Fibroblast of lung (primary cell): Measurements from ENCODE around the gene ZNF324. TPM values are rescaled to one million over a fixed set of nuclear protein-coding genes. Genes with fewer than 3 reads are reported as not detected.

Experiments used
- DNase-seq, 2 donors: peaks; one replicate each; pipeline versions ENCODE4 v3.0.0 to v3.0.0-alpha.2; 2010; ENCODE audit warnings: low read depth in 2 of 2
- H2AFZ ChIP-seq: 2 replicates; pipeline ENCODE4 v1.5.1; 2012; ENCODE audit warnings: low read length, control low read depth, inconsistent platforms
- H3K27ac ChIP-seq: 2 replicates; pipeline ENCODE4 v1.5.1; 2011; ENCODE audit warnings: low read length, control low read depth; ENCODE audit not compliant: insufficient read depth
- H3K27me3 ChIP-seq: 2 replicates; pipeline ENCODE4 v1.5.1; 2011; ENCODE audit warnings: mild to moderate bottlenecking, low read length; ENCODE audit not compliant: control insufficient read depth, insufficient read depth
- H3K36me3 ChIP-seq: 2 replicates; pipeline ENCODE4 v1.5.1; 2011; ENCODE audit warnings: low read length; ENCODE audit not compliant: control insufficient read depth, insufficient read depth
- H3K4me1 ChIP-seq: 2 replicates; pipeline ENCODE4 v1.5.1; 2011; ENCODE audit warnings: low read length; ENCODE audit not compliant: control insufficient read depth, insufficient read depth; ENCODE audit errors: extremely low read depth
- H3K4me2 ChIP-seq: 2 replicates; pipeline ENCODE4 v1.5.1; 2011; ENCODE audit warnings: low read length, control low read depth; ENCODE audit not compliant: insufficient read depth; ENCODE audit errors: extremely low read depth
- H3K4me3 ChIP-seq, 4 experiments: fragments of 200-600 bp in 1 of 4; sonication (generic) in 1 of 4; replicated peaks in 1 of 4; 2 replicates each; pipeline ENCODE4 v1.5.1; 2011 to 2016; ENCODE audit warnings: low read length in 4 of 4, low read depth in 3 of 4, mild to moderate bottlenecking in 3 of 4, control low read depth in 2 of 4, inconsistent platforms in 1 of 4, mixed read lengths in 1 of 4; ENCODE audit not compliant: insufficient read depth in 1 of 4; ENCODE audit errors: control extremely low read depth in 1 of 4
- H3K79me2 ChIP-seq: 2 replicates; pipeline ENCODE4 v1.5.1; 2012; ENCODE audit warnings: mild to moderate bottlenecking, low read length, inconsistent platforms; ENCODE audit not compliant: control insufficient read depth, insufficient read depth
- H3K9ac ChIP-seq: 2 replicates; pipeline ENCODE4 v1.5.1; 2011; ENCODE audit warnings: mild to moderate bottlenecking, low read length, control low read depth; ENCODE audit not compliant: insufficient read depth
- H3K9me3 ChIP-seq: 2 replicates; pipeline ENCODE4 v1.5.1; 2012; ENCODE audit warnings: low read depth, low read length; ENCODE audit not compliant: control insufficient read depth, insufficient read depth
- H4K20me1 ChIP-seq: 2 replicates; pipeline ENCODE4 v1.5.1; 2011; ENCODE audit warnings: low read length; ENCODE audit not compliant: control insufficient read depth, insufficient read depth; ENCODE audit errors: extremely low read depth
- EZH2 ChIP-seq: IDR thresholded peaks from 2 replicates; pipeline ENCODE4 v1.5.1; 2012; ENCODE audit warnings: low read length, control low read depth, mild to moderate bottlenecking; ENCODE audit errors: missing control alignments
- polyA plus RNA-seq, 2 donors: library from polyadenylated mRNA; depleted of rRNA in 1 of 2; stranded (reverse) in 1 of 2; unstranded in 1 of 2; fragments of >200 nt; gene quantifications; 2 replicates each; pipeline ENCODE4 v1.2.1, GENCODE V29; 2011 to 2012; ENCODE audit warnings: missing spikeins in 1 of 2
- total RNA-seq: library from RNA; depleted of rRNA; stranded (reverse); fragments of >200 nt; gene quantifications from 2 replicates; pipeline ENCODE4 v1.2.1, GENCODE V29; 2014
- TF ChIP-seq, protein P1 (sequence below), 2 donors: IDR thresholded peaks in 1 of 2; conservative IDR thresholded peaks in 1 of 2; 1 replicate in 1 of 2; 2 replicates in 1 of 2; pipeline ENCODE4 v1.5.1; 2011 to 2012; ENCODE audit warnings: low read length in 2 of 2, control low read depth in 1 of 2, inconsistent platforms in 1 of 2, low read depth in 1 of 2, mild to moderate bottlenecking in 1 of 2

ZNF324 gene
- total and polyA plus RNA-seq, 2 donors (not counting 1 experiment from before 2014, with no cell fraction given): 4.1 to 14.2 TPM

DNA sequence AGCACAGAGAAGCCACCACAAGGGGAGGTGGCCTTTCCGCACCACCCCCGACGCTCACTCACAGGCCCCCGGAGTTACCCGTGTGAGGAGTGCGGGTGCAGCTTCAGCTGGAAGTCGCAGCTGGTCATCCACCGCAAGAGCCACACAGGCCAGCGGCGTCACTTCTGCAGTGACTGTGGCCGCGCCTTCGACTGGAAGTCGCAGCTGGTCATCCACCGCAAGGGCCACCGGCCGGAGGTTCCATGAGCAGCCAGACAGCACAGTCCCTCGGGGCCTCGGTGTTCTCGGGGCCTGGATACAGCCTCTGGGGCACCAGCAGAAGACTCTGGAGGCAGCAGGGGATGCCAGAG is 13.6 kb downstream of the ZNF324 start:
- Histone ChIP-seq H3K4me2 (no peak overlapping the region), H3K36me3 (peaks cover 4% of the 10 kb centered on the region), H3K27me3 (no peaks in the 10 kb centered on the region), H3K9ac (no peak overlapping the region), H4K20me1 (no peaks in the 10 kb centered on the region), H3K4me1 (peaks cover 8% of the 10 kb centered on the region), H2AFZ (no peak overlapping the region), H3K4me3 (no peak overlapping the region), H3K79me2 (no peaks in the 10 kb centered on the region), H3K9me3 (no peaks in the 10 kb centered on the region), H3K27ac (no peak overlapping the region)
- no peak for TF ChIP-seq EZH2
- TF ChIP-seq, protein P1, sequence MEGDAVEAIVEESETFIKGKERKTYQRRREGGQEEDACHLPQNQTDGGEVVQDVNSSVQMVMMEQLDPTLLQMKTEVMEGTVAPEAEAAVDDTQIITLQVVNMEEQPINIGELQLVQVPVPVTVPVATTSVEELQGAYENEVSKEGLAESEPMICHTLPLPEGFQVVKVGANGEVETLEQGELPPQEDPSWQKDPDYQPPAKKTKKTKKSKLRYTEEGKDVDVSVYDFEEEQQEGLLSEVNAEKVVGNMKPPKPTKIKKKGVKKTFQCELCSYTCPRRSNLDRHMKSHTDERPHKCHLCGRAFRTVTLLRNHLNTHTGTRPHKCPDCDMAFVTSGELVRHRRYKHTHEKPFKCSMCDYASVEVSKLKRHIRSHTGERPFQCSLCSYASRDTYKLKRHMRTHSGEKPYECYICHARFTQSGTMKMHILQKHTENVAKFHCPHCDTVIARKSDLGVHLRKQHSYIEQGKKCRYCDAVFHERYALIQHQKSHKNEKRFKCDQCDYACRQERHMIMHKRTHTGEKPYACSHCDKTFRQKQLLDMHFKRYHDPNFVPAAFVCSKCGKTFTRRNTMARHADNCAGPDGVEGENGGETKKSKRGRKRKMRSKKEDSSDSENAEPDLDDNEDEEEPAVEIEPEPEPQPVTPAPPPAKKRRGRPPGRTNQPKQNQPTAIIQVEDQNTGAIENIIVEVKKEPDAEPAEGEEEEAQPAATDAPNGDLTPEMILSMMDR (conservative IDR thresholded peaks at IDR 0.05 in 1 of 2, IDR thresholded peaks at IDR 0.05 in 1 of 2; ENCODE audit: low read depth in 1 of 2, low read length in 2 of 2): no peak
- DNase-seq: no peak

DNA sequence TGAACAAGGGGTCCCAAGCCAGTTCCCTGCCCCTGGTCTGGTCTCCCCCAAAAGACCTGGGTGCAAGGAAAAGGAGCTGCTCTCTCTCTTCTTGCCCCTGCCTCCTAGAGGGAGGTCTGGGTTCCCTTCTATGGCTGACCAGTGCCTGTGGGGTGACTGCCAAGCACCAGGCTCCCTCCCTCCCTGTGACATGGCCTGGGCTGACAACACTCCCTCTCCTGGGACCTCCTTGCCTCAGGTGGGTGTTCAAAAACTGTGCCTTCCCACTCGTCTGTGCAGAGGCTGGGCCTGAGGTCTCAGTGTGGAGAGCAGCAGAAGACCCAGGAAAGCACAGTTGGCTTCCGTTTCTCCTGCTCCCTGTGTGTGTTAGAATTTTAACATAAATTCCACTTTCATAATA is 14.0 kb downstream of the ZNF324 start:
- Histone ChIP-seq H3K9me3 (no peaks in the 10 kb centered on the region), H3K79me2 (no peaks in the 10 kb centered on the region), H4K20me1 (no peaks in the 10 kb centered on the region), H3K4me1 (peaks cover 8% of the 10 kb centered on the region), H3K9ac (no peak overlapping the region), H3K36me3 (peaks cover 4% of the 10 kb centered on the region), H3K4me2 (no peak overlapping the region), H3K4me3 (no peak overlapping the region), H3K27ac (no peak overlapping the region), H3K27me3 (no peaks in the 10 kb centered on the region), H2AFZ (no peak overlapping the region)
- no peak for DNase-seq
- TF ChIP-seq, protein P1 (conservative IDR thresholded peaks at IDR 0.05 in 1 of 2, IDR thresholded peaks at IDR 0.05 in 1 of 2; ENCODE audit: low read depth in 1 of 2, low read length in 2 of 2): no peak
- no peak for TF ChIP-seq EZH2

DNA sequence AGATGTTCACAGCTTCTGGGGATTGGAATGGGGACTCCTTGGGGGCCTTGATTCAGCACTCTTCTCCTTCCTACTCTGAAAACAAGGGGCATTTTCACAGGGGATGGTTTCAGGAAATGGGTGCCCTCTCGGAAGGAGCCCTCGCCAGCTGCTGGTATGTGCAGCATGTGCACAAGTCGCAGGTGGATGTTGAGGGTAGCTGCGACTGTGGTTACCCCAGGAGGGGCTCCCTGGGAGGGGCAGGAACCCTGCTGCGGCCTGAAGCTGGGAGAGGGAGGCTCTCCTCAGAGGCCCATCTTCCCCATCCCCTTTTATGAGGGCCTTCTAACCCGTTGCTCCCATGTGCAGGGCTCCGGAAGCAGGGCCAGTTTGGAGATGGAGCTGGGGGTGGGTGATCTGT is 15.5 kb downstream of the ZNF324 start:
- no peak for DNase-seq
- Histone ChIP-seq H3K9me3 (no peaks in the 10 kb centered on the region), H3K36me3 (peaks cover 4% of the 10 kb centered on the region), H4K20me1 (no peaks in the 10 kb centered on the region), H3K4me2 (no peak overlapping the region), H3K4me1 (no peaks in the 10 kb centered on the region), H3K9ac (no peak overlapping the region), H3K4me3 (no peak overlapping the region), H2AFZ (no peak overlapping the region), H3K27ac (no peak overlapping the region), H3K79me2 (no peaks in the 10 kb centered on the region), H3K27me3 (no peaks in the 10 kb centered on the region)
- TF ChIP-seq EZH2: no peak
- TF ChIP-seq, protein P1 (conservative IDR thresholded peaks at IDR 0.05 in 1 of 2, IDR thresholded peaks at IDR 0.05 in 1 of 2; ENCODE audit: low read depth in 1 of 2, low read length in 2 of 2): no peak
